CD4-positive, alpha-beta T cell treated with Interleukin-10 for 1 hour (primary cell): ENCODE results near the gene IRF9.

Source experiments
- DNase-seq: peaks from one replicate; pipeline ENCODE4 v3.0.0-alpha.2; 2020

The IRF9 gene

DNA sequence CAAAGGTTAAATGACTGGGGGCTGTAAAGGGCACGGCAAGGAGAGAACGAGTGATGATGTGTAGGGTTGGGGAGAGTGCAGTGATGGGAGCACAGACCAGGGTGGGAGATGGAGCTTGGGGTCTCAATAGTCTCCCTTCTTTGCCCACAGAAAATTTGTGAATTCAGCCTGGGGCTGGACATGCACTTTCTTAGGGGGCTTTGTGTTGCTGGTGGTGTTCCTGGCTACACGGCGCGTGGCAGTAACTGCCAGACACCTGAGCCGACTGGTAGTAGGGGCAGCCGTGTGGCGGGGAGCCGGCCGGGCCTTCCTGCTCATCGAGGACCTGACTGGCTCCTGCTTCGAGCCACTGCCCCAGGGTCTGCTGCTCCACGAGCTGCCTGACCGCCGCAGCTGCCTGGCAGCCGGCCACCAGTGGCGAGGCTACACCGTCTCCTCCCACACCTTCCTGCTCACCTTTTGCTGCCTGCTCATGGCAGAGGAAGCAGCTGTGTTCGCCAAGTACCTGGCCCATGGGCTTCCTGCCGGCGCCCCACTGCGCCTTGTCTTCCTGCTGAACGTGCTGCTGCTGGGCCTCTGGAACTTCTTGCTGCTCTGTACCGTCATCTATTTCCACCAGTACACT, 28.9 kb upstream of the IRF9 start:
- peak; percentile 31 for DNase-seq

- DNase-seq = no peak
Measured at GRCh38 chr14:24132976-24133375, 28.1 kb upstream of the IRF9 start.

DNA sequence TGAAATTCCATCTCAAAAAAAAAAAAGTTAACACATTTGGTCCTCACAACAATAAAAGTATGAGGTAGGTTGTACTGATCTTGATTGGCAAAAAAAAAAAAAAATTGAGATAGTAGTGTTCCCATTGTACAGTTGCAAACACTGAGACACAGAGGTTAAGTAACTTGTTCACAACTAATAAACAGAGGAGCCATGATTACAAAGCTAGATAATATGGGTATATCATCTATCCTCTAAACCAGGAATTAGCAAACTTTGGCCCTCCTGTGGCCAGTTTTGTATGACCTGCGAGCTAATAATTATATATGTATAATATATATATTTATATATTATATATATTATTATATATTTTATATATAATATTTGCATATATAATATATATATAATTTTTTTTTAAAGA, 27.3 kb upstream of the IRF9 start:
- no peak for DNase-seq

DNA sequence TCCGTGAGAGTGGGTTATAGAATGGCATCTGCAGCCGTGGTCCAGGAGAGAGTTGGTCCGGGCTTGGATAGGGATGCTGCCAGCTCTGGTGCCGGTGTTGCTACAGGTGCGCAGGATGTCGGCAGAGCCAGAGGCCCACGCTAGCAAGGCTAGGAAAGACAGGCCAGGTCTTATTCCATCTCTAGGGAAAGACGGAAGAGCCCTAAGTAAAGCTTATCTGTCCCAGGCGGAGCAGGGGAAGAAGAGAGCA, 25.6 kb upstream of the IRF9 start:
- no peak for DNase-seq

- DNase-seq = peak; percentile 96
Measured at GRCh38 chr14:24135834-24136683, 25.0 kb upstream of the IRF9 start, which contains the start of gene PSME1. Gene PSME1, plus strand, starts transcription at chr14:24136194. Its CDS starts 69 bp downstream, at chr14:24136263.

DNA sequence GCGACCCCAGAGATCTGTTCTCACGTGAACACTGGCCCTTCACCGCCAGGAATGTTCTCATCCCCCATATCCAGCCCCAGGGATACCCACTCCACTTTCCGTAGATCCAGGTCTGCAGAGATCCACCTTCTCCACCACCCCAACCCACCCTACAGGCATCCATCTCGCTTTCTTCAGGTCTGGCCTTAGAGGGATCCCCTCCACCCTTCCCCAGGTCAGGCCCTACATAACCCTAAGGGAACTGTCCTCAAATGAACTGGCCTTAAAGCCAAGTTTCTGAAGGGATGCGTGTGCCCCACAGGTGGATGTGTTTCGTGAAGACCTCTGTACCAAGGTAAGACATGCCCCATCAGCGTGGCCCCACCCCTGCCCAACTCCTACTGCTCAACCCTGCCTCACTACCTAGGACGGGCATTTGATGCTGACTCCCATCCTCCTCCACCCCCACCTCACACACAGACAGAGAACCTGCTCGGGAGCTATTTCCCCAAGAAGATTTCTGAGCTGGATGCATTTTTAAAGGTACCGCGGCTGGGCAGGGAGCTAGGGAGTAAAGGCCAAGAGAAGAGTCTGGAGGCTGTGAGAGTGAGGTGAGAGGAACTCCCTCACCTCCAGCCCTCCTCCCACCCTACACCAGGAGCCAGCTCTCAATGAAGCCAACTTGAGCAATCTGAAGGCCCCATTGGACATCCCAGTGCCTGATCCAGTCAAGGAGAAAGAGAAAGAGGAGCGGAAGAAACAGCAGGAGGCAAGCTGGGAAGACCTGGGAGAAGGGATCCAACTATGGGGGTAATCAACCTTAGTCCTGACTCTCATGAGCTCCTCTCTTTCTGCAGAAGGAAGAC, 24.2 kb upstream of the IRF9 start:
- peak; percentile 9 for DNase-seq

GRCh38 chr14:24137529-24138395, 23.3 kb upstream of the IRF9 start:
- no peak for DNase-seq

DNA sequence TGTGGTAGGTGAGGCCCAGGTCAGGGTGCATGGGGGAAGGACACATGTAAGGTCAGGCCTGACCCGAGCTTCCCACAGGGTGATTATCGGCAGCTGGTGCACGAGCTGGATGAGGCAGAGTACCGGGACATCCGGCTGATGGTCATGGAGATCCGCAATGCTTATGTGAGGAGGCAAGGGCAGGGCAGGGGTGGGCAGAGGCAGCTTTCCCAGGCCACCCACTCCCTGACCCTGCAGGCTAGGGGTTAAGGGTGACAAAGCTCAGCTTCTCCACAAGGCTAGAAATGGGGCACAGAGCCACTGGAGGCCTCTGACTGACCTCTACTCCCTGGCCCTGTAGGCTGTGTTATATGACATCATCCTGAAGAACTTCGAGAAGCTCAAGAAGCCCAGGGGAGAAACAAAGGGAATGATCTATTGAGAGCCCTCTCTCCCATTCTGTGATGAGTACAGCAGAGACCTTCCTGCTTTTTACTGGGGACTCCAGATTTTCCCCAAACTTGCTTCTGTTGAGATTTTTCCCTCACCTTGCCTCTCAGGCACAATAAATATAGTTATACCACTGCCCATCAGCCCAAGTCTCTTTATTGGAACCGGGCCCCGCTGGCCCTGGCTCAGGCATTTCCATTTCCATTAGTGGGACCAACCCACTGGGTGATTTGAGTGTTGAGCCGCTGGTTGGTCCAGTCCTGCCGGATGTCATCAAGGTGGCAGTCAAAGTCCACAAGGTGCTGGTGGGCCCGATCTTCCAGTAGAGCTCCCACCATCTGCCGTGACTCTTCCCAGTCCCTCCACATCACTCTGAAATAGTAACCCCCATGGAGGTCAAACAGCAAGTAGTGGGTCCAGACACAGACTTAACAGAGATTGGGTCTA, 22.4 kb upstream of the IRF9 start:
- no peak for DNase-seq

- peak; percentile 32 for DNase-seq
Measured at GRCh38 chr14:24139272-24139934, 21.7 kb upstream of the IRF9 start.

DNA sequence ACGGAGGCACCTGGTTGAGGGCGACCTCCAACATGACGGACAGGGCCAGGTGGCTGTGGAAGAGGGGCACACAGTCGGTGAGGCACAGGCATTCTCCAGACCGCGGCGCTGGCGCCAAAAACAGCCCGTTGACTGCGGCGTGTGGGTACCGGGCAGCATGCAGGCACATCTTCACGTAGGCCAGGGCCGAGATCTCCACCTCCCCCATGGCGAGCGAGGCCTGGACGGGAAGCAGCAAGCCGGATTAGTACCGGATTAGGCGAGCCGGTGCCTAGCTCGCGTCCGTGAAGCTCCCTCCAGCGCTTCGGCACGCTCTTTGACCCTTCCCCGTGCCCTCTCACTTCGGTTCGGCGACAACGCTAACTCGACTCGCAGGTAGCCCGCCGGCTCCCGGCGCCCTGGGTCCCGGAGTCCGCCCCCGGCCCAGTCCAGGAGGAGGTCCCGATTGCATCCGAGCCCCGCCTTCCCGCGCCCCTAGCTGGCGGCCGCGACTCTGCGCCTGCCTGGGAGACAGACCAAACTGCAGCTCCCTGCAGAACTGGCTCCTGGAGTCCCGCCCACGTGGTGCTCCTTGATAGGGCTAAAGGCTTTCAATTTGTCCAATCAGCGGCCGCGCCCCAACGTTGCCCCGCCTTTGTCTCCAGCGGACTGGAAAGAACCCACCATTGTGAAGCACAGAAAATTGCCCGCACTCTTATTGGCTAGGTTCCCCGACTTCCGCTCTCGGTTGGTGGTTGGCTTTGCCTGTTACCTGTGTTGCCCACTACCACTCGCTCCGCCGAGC, 19.8 kb upstream of the IRF9 start, which contains the start of gene EMC9:
Gene EMC9 (minus strand): TSS at position 495 of the 784 bp plus-strand sequence. CDS start 287 bp downstream, at position 208.
- peak; percentile 100 for DNase-seq

GRCh38 chr14:24143511-24143910, 17.6 kb upstream of the IRF9 start:
- DNase-seq = no peak

DNA sequence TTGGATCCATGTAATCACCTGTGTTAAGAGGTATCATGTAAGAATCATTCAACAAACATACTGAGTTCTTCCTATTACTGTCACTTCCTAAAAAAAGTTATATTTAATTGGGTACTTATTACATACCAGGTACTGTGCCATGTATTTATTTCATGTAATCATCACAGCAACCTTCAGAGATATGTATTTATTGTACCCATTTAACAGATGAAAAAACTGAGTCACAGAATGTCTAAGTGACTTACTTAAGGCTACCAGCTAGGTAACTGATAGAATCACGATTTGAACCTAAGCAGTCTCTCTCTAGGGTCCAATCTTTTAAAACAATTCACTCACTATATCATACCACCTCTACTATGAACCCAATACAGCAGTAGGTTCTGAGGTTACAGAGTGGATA, 16.6 kb upstream of the IRF9 start:
- DNase-seq = no peak

- DNase-seq = no peak
Measured at GRCh38 chr14:24145219-24145618, 15.8 kb upstream of the IRF9 start.

DNA sequence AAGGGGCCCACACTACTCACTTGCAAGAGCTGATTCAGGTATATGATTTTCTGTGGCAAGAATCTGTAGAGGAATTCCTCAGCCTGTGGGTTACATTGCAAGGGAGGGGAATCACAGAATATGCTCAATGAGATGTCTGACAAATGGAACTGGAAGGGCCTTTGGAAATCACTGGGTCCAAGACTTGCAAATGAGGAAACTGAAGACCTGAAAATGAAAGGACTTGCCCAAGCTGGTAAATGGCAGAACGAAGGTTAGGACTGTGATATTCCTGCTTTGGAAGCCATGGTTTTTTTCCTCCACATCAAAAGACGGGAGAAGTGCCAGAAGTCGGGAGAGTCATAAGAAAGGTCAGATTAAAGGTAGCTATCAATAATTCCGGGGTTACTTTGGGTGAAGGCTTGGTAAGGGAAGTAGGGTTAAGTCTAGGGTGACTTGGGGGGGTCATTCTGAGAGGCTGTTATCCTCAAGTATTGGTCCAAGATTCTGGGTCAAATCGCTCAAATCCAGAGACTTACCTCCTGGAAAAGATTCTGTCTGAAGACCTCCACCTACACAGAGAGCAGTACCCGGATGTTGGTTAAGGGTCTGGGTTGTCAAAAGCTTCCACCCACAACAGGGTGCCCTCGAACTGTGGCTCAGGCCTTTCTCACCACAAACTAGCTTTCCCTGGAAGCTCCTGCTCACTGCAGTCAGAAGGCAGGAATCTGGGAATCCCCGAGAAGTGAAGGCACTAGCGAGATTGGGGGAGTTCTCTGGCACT, 15.2 kb upstream of the IRF9 start:
- DNase-seq = no peak

GRCh38 chr14:24146453-24146977, 14.6 kb upstream of the IRF9 start, which contains the start of gene PSME2:
Gene PSME2, minus strand, starts transcription at chr14:24146610. Its CDS starts 29 bp downstream, at chr14:24146581.
- DNase-seq = peak; percentile 90

DNA sequence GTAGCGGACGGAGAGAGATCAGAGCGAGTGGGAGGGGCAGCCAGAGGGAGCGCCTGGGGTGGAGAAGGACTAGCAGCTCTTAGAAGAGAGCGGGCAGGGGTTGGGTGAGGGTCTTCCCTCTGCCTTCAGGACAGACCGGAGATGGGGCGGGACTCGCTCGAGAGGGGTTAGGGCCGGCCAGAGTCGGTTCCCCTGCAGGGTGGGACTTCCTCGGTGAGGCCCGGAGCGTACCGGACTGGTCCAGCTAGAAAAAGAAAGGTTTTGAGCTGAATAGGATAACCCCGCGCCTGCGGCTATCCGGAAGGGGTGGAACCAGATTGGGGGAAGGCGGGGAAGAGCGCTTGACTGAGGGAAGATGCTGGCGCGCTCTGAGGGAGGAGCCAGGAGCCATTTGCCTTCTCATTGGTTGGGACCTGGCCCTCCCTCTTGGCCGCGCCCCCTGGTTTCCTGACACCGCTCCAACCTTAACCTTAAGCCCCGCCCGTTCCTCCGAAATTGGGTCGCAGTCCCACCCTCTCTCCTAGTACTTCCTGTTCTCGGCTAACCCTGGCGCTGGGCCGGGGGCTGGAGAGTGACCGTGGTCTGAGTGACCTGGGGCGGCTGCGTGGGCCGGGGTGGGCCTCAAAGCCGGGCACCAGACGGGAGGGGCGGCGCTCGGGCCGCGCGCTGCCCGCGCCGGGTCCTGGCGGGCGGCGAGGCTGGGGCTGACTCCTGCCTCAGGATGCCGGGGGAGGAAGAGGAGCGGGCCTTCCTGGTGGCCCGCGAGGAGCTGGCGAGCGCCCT, 13.9 kb upstream of the IRF9 start, which contains the start of gene RNF31:
Gene RNF31 (plus strand): TSS at position 521 of the 783 bp plus-strand sequence. CDS start 201 bp downstream, at position 722.
- peak; percentile 97 for DNase-seq

- DNase-seq = no peak
Measured at GRCh38 chr14:24147761-24148428, 13.2 kb upstream of the IRF9 start.
